GF-D8 (cell line): ENCODE measurements around the gene NCOA7.
A peak's percentile ranks its signal among the peaks of the same experiment; 100 is the strongest.

ENCODE experiments used
- DNase-seq: peaks from one replicate; lab custom pipeline; 2025; lab: John Stamatoyannopoulos, UW

NCOA7 gene

GRCh38 chr6:125974214-125974866, 183.6 kb downstream of the NCOA7 start:
- DNase-seq: peak; percentile 30

- no peak for DNase-seq
Measured at GRCh38 chr6:125979101-125979500, 188.3 kb downstream of the NCOA7 start.
